Fibroblast of mammary gland (primary cell): ENCODE data around the gene IL23R.
A peak's percentile ranks its signal among the peaks of the same experiment; 100 is the strongest.

Experiments used
- DNase-seq: peaks from one replicate; pipeline ENCODE4 v3.0.0-alpha.2; 2010; ENCODE audit warnings: low read depth
- H3K4me3 ChIP-seq: 2 replicates; pipeline ENCODE4 v1.5.1; 2011; ENCODE audit warnings: low read depth, mild to moderate bottlenecking, low read length, moderate library complexity; ENCODE audit not compliant: control insufficient read depth
- TF ChIP-seq, protein P1 (sequence below): conservative IDR thresholded peaks from 2 replicates; pipeline ENCODE4 v1.5.1; 2011; ENCODE audit warnings: low read depth, low read length, inconsistent platforms; ENCODE audit not compliant: control insufficient read depth, insufficient read depth

The IL23R gene

DNA sequence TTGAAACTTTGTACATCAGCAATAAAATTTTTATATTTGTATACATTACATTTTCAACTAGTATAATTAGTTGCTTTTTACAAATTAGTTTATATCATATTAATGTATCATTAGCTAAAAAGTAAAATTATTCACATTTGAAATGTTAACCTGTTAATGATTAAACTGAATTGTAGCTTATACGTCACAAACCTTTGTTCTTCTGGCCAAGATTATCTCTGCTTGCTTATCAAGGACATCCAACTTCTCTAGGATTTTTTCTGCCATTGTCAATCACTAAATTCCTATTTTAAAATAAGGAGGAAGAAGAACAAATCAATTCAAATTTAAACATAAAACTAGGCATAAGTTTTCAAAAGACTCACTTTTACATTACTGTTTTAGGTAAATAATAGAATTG lies 39.3 kb upstream of the IL23R start:
- no peak for DNase-seq
- H3K4me3 ChIP-seq: no peak overlapping the region
- TF ChIP-seq, protein P1, sequence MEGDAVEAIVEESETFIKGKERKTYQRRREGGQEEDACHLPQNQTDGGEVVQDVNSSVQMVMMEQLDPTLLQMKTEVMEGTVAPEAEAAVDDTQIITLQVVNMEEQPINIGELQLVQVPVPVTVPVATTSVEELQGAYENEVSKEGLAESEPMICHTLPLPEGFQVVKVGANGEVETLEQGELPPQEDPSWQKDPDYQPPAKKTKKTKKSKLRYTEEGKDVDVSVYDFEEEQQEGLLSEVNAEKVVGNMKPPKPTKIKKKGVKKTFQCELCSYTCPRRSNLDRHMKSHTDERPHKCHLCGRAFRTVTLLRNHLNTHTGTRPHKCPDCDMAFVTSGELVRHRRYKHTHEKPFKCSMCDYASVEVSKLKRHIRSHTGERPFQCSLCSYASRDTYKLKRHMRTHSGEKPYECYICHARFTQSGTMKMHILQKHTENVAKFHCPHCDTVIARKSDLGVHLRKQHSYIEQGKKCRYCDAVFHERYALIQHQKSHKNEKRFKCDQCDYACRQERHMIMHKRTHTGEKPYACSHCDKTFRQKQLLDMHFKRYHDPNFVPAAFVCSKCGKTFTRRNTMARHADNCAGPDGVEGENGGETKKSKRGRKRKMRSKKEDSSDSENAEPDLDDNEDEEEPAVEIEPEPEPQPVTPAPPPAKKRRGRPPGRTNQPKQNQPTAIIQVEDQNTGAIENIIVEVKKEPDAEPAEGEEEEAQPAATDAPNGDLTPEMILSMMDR: no peak

DNA sequence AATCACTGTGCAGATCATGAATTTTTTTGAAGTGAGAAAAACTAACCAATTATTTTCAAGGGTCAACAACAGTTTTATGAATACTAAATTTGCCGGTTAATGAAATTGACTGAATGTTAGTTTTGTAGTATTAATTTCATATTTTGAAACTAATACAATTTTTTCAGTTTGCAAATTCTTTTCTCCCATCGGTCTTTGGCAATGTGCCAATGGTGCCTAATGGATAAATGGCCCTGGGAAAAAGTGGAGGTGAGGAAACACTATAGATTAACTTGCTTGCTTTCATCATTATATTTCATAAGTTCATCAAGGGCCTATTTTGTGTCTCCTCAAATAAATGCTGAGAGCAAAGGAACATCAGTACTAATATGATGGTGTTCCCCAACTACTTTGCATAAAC lies 35.6 kb upstream of the IL23R start:
- TF ChIP-seq, protein P1: no peak
- no peak for DNase-seq

DNA sequence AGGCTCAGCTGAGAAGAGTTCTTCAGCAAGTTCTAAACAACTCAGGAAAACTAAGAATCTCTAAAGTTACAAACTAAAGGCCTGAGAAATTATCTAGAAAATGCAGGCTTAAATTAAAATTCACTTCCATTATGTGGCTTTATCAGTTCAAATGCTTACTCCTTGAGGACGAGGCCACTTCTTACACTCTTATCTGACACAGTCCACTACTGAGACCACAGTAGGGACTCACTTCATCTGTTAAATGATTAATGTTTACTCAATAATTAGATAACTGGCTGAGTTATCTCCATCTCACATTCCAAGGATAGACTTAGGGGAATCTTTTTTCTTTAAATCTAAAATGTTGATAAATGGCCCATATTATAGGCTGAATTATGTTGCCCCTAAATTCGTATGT lies 33.1 kb upstream of the IL23R start:
- no peak overlapping the region for H3K4me3 ChIP-seq
- no peak for DNase-seq
- TF ChIP-seq, protein P1: no peak

More for the DNA sequence above, 35.6 kb upstream of the IL23R start:
- H3K4me3 ChIP-seq: no peak overlapping the region

DNA sequence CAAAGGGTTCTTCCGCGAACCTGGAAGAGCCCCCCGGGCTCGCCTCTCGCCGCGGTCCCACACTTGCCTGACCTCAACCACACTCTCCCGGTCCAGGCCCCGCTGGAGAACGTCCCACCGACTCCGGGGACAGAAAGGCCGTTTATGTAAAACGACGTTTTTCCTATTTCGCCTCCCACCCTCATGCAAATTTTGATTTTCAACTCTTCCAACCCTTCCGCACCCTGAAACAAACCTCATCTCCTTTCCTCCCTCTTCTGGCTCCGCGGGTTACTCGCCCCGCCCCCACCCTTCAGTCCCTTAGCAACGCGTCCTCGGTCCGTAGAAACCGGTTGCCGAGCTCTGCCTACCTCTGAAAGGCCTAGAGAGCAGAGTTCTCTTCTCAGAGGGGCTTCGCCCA lies 31.6 kb upstream of the IL23R start, which contains the start of gene C1orf141:
C1orf141 (minus strand) TSS at position 276 of the 400 bp plus-strand sequence. CDS start 7,730 bp downstream, outside the sequence.
- H3K4me3 ChIP-seq: peak within 1 kb of the TSS; percentile 34
- TF ChIP-seq, protein P1: no peak
- peak; percentile 15 for DNase-seq

DNA sequence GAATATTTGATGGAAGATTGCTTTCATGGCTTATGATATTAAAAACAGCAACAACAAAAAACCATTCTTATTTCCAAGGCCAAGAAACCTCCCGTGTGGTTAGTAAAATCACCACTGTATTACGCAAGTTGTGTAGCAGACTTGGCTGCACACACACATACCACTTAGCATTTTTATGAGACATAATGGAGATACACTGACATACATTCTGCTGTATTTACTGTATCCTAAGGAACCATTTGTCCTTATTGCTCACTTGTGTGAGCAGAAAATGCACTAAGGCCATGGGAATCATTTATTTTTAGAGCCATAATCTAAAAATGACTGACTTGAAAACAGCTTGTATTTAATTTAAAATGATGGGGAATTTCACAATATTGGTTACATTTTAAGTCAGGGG lies 30.9 kb upstream of the IL23R start:
- peak; percentile 90 for DNase-seq
- TF ChIP-seq, protein P1: no peak
- H3K4me3 ChIP-seq: no peak overlapping the region

DNA sequence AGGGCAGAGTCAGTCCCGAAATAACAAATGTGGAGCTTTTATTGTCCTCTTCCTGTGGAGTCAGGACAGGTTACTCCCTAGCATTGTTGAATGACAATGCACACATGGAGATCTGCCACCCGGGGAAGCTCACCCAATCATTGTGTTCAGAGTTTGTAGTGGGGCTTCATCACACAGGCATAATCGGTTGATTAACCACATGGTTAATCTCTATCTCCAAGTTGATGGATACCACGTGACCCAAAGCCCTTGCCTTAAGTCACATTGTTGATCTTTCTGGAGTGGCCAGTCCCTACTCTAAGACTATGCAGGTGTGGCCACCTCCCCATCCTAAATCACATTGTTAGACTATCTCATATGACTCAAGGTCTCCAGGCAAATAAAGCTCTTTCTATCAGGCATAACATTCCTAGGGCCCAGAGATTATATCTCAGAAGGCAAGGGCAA lies 28.9 kb upstream of the IL23R start:
- TF ChIP-seq, protein P1: no peak

More for the DNA sequence above, 28.9 kb upstream of the IL23R start:
- no peak for DNase-seq
- no peak overlapping the region for H3K4me3 ChIP-seq
